Neuronal stem cell (in vitro differentiated cells): ENCODE results near the gene ANKRD13D.

Experiments used
- DNase-seq: peaks from one replicate; pipeline ENCODE4 v3.0.0-alpha.2; 2013; ENCODE audit warnings: low spot score
- H2AFZ ChIP-seq: one replicate; pipeline ENCODE4 v1.6.1; 2013; ENCODE audit warnings: mild to moderate bottlenecking, low read length, inconsistent platforms
- H2AK5ac ChIP-seq: 2 replicates; pipeline ENCODE4 v1.6.1; 2013; ENCODE audit warnings: low read depth, mild to moderate bottlenecking, inconsistent platforms, low read length, moderate library complexity, mixed read lengths
- H2BK120ac ChIP-seq: 2 replicates; pipeline ENCODE4 v1.6.1; 2013; ENCODE audit warnings: low read depth, mild to moderate bottlenecking, inconsistent platforms, low read length, moderate library complexity, mixed read lengths
- H2BK12ac ChIP-seq: one replicate; pipeline ENCODE4 v1.6.1; 2013; ENCODE audit warnings: low read length, inconsistent platforms
- H2BK15ac ChIP-seq: 2 replicates; pipeline ENCODE4 v1.6.1; 2013; ENCODE audit warnings: mild to moderate bottlenecking, low read length, inconsistent platforms, mixed read lengths
- H2BK5ac ChIP-seq: one replicate; pipeline ENCODE4 v1.6.1; 2013; ENCODE audit warnings: inconsistent platforms, mild to moderate bottlenecking, low read length, moderate library complexity
- H3K14ac ChIP-seq: one replicate; pipeline ENCODE4 v1.6.1; 2013; ENCODE audit warnings: low read length, inconsistent platforms
- H3K18ac ChIP-seq: 2 replicates; pipeline ENCODE4 v1.6.1; 2013; ENCODE audit warnings: low read length, inconsistent platforms
- H3K23ac ChIP-seq: 2 replicates; pipeline ENCODE4 v1.6.1; 2013; ENCODE audit warnings: low read depth, mild to moderate bottlenecking, mixed read lengths, low read length, inconsistent platforms; ENCODE audit not compliant: poor library complexity
- H3K27ac ChIP-seq: replicated peaks from 3 replicates; pipeline ENCODE4 v1.5.1; 2013; ENCODE audit warnings: low read length, inconsistent platforms
- H3K27me3 ChIP-seq, 3 experiments: 2 replicates each; pipeline ENCODE4 v1.6.1; 2013; ENCODE audit warnings: low read length in 3 of 3, mild to moderate bottlenecking in 2 of 3, inconsistent platforms in 1 of 3, low read depth in 1 of 3, mixed read lengths in 1 of 3, moderate library complexity in 1 of 3; ENCODE audit not compliant: control insufficient read depth in 3 of 3, insufficient read depth in 3 of 3
- H3K36me3 ChIP-seq, 2 donors: replicated peaks in 1 of 2; 2 replicates each; pipeline ENCODE4 v1.6.1; 2013; ENCODE audit warnings: low read length in 2 of 2; ENCODE audit not compliant: control insufficient read depth in 2 of 2, insufficient read depth in 2 of 2
- H3K4ac ChIP-seq: 2 replicates; pipeline ENCODE4 v1.6.1; 2013; ENCODE audit warnings: inconsistent platforms, mild to moderate bottlenecking, low read length, moderate library complexity
- H3K4me1 ChIP-seq, 2 donors: 1 replicate in 1 of 2; 2 replicates in 1 of 2; pipeline ENCODE4 v1.6.1; 2013; ENCODE audit warnings: low read length in 2 of 2, low read depth in 1 of 2; ENCODE audit not compliant: control insufficient read depth in 2 of 2, insufficient read depth in 1 of 2
- H3K4me2 ChIP-seq: one replicate; pipeline ENCODE4 v1.6.1; 2013; ENCODE audit warnings: mild to moderate bottlenecking, low read length, inconsistent platforms; ENCODE audit not compliant: insufficient read depth, poor library complexity, severe bottlenecking
- H3K4me3 ChIP-seq, 2 donors: 2 replicates each; pipeline ENCODE4 v1.5.1; 2013; ENCODE audit warnings: low read length in 2 of 2, mild to moderate bottlenecking in 2 of 2, inconsistent platforms in 1 of 2, moderate library complexity in 1 of 2
- H3K79me1 ChIP-seq: one replicate; pipeline ENCODE4 v1.6.1; 2013; ENCODE audit warnings: low read depth, mild to moderate bottlenecking, inconsistent platforms, low read length, moderate library complexity
- H3K9ac ChIP-seq: one replicate; pipeline ENCODE4 v1.6.1; 2013; ENCODE audit warnings: mild to moderate bottlenecking, low read depth, low read length, inconsistent platforms; ENCODE audit not compliant: poor library complexity
- H3K9me3 ChIP-seq, 2 donors: replicated peaks in 1 of 2; 2 replicates each; pipeline versions ENCODE3 to v1.6.1; 2013; ENCODE audit warnings: low read length in 2 of 2, mild to moderate bottlenecking in 2 of 2, inconsistent platforms in 1 of 2, low read depth in 1 of 2, mixed read lengths in 1 of 2, moderate library complexity in 1 of 2; ENCODE audit not compliant: control insufficient read depth in 2 of 2, insufficient read depth in 1 of 2
- H4K8ac ChIP-seq: one replicate; pipeline ENCODE4 v1.6.1; 2013; ENCODE audit warnings: low read depth, mild to moderate bottlenecking, inconsistent platforms, low read length, moderate library complexity
- H4K91ac ChIP-seq: one replicate; pipeline ENCODE4 v1.6.1; 2013; ENCODE audit warnings: low read length, low read depth, mild to moderate bottlenecking, inconsistent platforms; ENCODE audit not compliant: poor library complexity
- WGBS, 2 donors: extraction: QIAGEN DNeasy Blood & Tissue Kit; methylation state at CpG; one replicate each; pipeline ENCODE4 v1.1.7; 2013; ENCODE audit warnings: missing lambda C conversion rate in 2 of 2, mixed read lengths in 1 of 2; ENCODE audit not compliant: insufficient read length in 2 of 2, insufficient replicate concordance in 1 of 2; ENCODE audit errors: extremely low coverage in 2 of 2; 5-methylcytosine and 5-hydroxymethylcytosine counted together

The ANKRD13D gene

GRCh38 chr11:67242548-67242947 lies 46.6 kb upstream of the ANKRD13D start:
- no peak overlapping the region for H3K4me2 ChIP-seq
- DNase-seq = no peak
- no peak overlapping the region for H3K4ac ChIP-seq
- H2AK5ac ChIP-seq = no peak overlapping the region
- no peak overlapping the region for H3K14ac ChIP-seq
- H2BK15ac ChIP-seq = no peak overlapping the region
- H4K8ac ChIP-seq = no peak overlapping the region
- H2BK120ac ChIP-seq = no peak overlapping the region
- peaks cover 27 to 55% of the 10 kb centered on the region in 2 donors for H3K36me3 ChIP-seq
- H3K9ac ChIP-seq = no peak overlapping the region
- no peaks in the 10 kb centered on the region for H3K27me3 ChIP-seq
- H3K79me1 ChIP-seq = no peaks in the 10 kb centered on the region
- WGBS, 2 donors = no CpG with 5 or more reads among the region's 1 CpG
- no peaks in the 10 kb centered on the region for H3K9me3 ChIP-seq
- H2BK12ac ChIP-seq = no peak overlapping the region
- no peak overlapping the region for H3K23ac ChIP-seq
- no peak overlapping the region for H3K18ac ChIP-seq
- no peak overlapping the region for H2BK5ac ChIP-seq
- H3K27ac ChIP-seq = no peak overlapping the region
- no peak overlapping the region for H2AFZ ChIP-seq
- peaks cover 13 to 18% of the 10 kb centered on the region in 2 donors for H3K4me1 ChIP-seq
- H4K91ac ChIP-seq = no peak overlapping the region
- H3K4me3 ChIP-seq = no peak overlapping the region

DNA sequence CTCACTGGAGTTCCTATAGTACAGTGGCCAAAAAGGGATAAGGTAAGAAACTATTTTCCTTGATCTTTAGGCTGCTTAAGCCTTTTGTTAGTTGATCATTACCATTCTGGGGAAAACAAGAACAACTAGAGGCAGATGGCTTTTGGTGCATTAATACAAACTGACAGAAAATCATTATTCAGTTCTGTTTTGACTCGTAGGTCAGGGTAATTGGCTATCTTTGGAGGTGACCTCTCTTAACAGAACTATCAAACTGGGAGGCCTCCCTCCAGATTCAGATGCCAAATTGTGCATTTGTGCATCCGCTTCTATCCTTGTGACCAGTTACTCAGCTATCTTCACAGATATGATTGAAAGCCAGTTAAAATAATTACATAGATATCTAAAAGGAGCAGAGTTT lies 46.1 kb upstream of the ANKRD13D start:
- H2BK15ac ChIP-seq = no peak overlapping the region
- no peak overlapping the region for H3K4me2 ChIP-seq
- no peak overlapping the region for H3K14ac ChIP-seq
- H3K4me1 ChIP-seq = peaks cover 13 to 18% of the 10 kb centered on the region in 2 donors
- no peak overlapping the region for H3K4me3 ChIP-seq
- H3K9ac ChIP-seq = no peak overlapping the region
- H2AK5ac ChIP-seq = no peak overlapping the region
- no peak overlapping the region for H3K4ac ChIP-seq
- H3K18ac ChIP-seq = no peak overlapping the region
- no peak for DNase-seq
- H3K36me3 ChIP-seq = peaks cover 30 to 60% of the 10 kb centered on the region in 2 donors
- no peak overlapping the region for H2BK12ac ChIP-seq
- no peak overlapping the region for H2BK5ac ChIP-seq
- no peak overlapping the region for H2AFZ ChIP-seq
- no peaks in the 10 kb centered on the region for H3K27me3 ChIP-seq
- no peak overlapping the region for H4K8ac ChIP-seq
- no peak overlapping the region for H3K23ac ChIP-seq
- no peaks in the 10 kb centered on the region for H3K79me1 ChIP-seq
- H3K9me3 ChIP-seq = no peaks in the 10 kb centered on the region
- H4K91ac ChIP-seq = no peak overlapping the region
- WGBS, 2 donors = no CpG with 5 or more reads among the region's 2 CpGs
- H3K27ac ChIP-seq = no peak overlapping the region
- H2BK120ac ChIP-seq = no peak overlapping the region

GRCh38 chr11:67245046-67245445 lies 44.1 kb upstream of the ANKRD13D start:
- Histone ChIP-seq H2AK5ac (no peak overlapping the region), H3K9me3 (no peaks in the 10 kb centered on the region), H3K79me1 (no peaks in the 10 kb centered on the region), H3K36me3 (peaks cover 48 to 80% of the 10 kb centered on the region in 2 donors), H3K14ac (no peak overlapping the region), H2BK120ac (no peak overlapping the region), H2BK5ac (no peak overlapping the region), H3K23ac (no peak overlapping the region), H3K27ac (no peak overlapping the region), H4K91ac (no peak overlapping the region), H2BK12ac (no peak overlapping the region), H2BK15ac (no peak overlapping the region), H4K8ac (no peak overlapping the region), H3K4me3 (no peak overlapping the region), H3K4ac (no peak overlapping the region), H3K4me1 (peaks cover 4% of the 10 kb centered on the region in 2 donors), H3K4me2 (no peak overlapping the region), H2AFZ (no peak overlapping the region), H3K9ac (no peak overlapping the region), H3K18ac (no peak overlapping the region), H3K27me3 (no peaks in the 10 kb centered on the region)
- DNase-seq = no peak
- no CpG with 5 or more reads among the region's 11 CpGs for WGBS, 2 donors

- peaks cover 3% of the 10 kb centered on the region for H3K79me1 ChIP-seq
- H3K23ac ChIP-seq = no peak overlapping the region
- H3K36me3 ChIP-seq = peaks cover 70 to 100% of the 10 kb centered on the region in 2 donors
- no peak overlapping the region for H2BK15ac ChIP-seq
- H3K14ac ChIP-seq = no peak overlapping the region
- no peak overlapping the region for H2AFZ ChIP-seq
- H3K9ac ChIP-seq = no peak overlapping the region
- no CpG with 5 or more reads among the region's 5 CpGs for WGBS, 2 donors
- no peak for DNase-seq
- H3K4ac ChIP-seq = no peak overlapping the region
- H2BK5ac ChIP-seq = no peak overlapping the region
- H3K4me2 ChIP-seq = no peak overlapping the region
- no peaks in the 10 kb centered on the region for H3K27me3 ChIP-seq
- no peaks in the 10 kb centered on the region for H3K4me1 ChIP-seq
- H3K9me3 ChIP-seq = no peaks in the 10 kb centered on the region
- no peak overlapping the region for H4K91ac ChIP-seq
- no peak overlapping the region for H3K18ac ChIP-seq
- no peak overlapping the region for H3K27ac ChIP-seq
- no peak overlapping the region for H2BK12ac ChIP-seq
- no peak overlapping the region for H2AK5ac ChIP-seq
- H2BK120ac ChIP-seq = no peak overlapping the region
- no peak overlapping the region for H4K8ac ChIP-seq
- no peak overlapping the region for H3K4me3 ChIP-seq
These were observed 41.1 kb upstream of the ANKRD13D start for GRCh38 chr11:67247946-67248550.
